BJ (cell line): ENCODE measurements around the gene SLC6A3. TPM values are rescaled to one million over a fixed set of nuclear protein-coding genes. Genes with fewer than 3 reads are reported as not detected.
"Not testable (repeated sequence)": the region's sequence is repeated elsewhere in the genome, so short reads cannot be mapped to it uniquely, and the experiment has no call there.

Experiments
- CTCF ChIA-PET: fragments of 350-600 bp; formaldehyde crosslinking; extraction: SDS; loops from one replicate; lab custom pipeline; 2021; ENCODE audit warnings: antibody characterized with exemption, inconsistent platforms; lab: Yijun Ruan, JAX
- POLR2A ChIA-PET: fragments of 300-600 bp; sonication (Branson Sonifier 250); formaldehyde crosslinking; extraction: SDS; loops from one replicate; lab custom pipeline; 2021; ENCODE audit warnings: antibody characterized with exemption; lab: Charles Lee
- DNase-seq: peaks from one replicate; pipeline ENCODE4 v3.0.0-alpha.2; 2011; ENCODE audit warnings: low read depth
- H3K27me3 ChIP-seq: 2 replicates; pipeline ENCODE4 v1.6.0; 2011; ENCODE audit warnings: low read length; ENCODE audit not compliant: control insufficient read depth, insufficient read depth
- H3K36me3 ChIP-seq: 2 replicates; pipeline ENCODE4 v1.5.1; 2011; ENCODE audit warnings: low read length; ENCODE audit not compliant: control insufficient read depth, insufficient read depth
- H3K4me3 ChIP-seq: 2 replicates; pipeline ENCODE4 v1.5.1; 2011; ENCODE audit warnings: low read depth, mild to moderate bottlenecking, control low read depth, low read length
- polyA plus RNA-seq: library from polyadenylated mRNA; depleted of rRNA; stranded (reverse); fragments of >200 nt; gene quantifications from 2 replicates; pipeline ENCODE4 v1.2.3, GENCODE V29; 2011
- TF ChIP-seq, protein P1 (sequence below): IDR thresholded peaks from 2 replicates; pipeline ENCODE4 v1.5.1; 2011; ENCODE audit warnings: low read depth, mild to moderate bottlenecking, control low read depth, inconsistent platforms, low read length, moderate library complexity; ENCODE audit not compliant: insufficient read depth

The SLC6A3 gene
- polyA plus RNA-seq, 1 experiment: not detected

DNA sequence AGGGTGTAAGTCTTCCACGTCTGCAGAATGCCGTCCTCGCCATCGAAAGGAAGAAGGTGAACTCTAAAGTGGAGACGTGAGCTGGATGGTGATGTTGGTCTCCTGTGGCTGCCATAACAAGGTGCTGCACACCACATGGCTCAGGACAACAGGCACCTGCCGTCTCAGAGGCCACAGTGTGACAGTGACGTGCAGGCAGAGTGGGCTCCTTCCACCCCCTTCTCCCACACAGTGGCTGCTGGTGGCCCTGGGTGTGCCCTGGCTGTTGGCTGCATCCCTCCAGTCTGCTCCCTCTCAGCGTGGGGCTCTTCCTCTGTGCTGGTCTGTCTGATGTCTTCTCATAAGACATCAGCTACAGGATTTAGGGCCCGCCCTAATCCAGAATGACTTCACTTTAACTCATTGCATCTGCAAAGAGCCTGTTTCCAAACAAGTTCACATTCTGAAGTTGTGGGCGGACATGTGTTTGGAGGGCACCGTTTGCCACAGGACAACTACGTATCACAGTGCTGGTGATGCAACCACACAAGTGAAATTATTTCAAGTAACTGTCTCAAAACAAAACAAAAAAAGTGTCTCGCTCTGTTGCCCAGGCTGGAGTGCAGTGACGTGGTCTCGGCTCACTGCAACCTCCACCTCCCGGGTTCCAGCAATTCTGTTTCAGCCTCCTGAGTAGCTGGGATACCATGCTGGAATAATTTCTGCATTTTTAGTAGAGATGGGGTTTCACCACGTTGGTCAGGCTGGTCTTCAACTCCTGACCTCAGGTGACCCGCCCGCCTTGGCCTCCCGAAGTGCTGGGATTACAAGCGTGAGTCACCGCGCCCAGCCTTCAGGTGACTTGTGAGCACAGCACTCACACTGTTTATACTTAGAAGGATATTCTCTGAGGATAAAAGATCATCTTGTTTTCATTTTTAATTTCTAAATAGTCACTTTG is 69.1 kb downstream of the SLC6A3 start:
- ChIA-PET CTCF (interaction anchor here (3.0 kb wide), 1 partner anchor 269 kb away, joined by 8 read pairs; no protein-coding TSS in a partner anchor), POLR2A (no interaction called here)
- DNase-seq: no peak
- Histone ChIP-seq H3K36me3 (no peaks in the 10 kb centered on the region), H3K27me3 (peaks cover 5% of the 10 kb centered on the region), H3K4me3 (no peak overlapping the region)
- TF ChIP-seq, protein P1, sequence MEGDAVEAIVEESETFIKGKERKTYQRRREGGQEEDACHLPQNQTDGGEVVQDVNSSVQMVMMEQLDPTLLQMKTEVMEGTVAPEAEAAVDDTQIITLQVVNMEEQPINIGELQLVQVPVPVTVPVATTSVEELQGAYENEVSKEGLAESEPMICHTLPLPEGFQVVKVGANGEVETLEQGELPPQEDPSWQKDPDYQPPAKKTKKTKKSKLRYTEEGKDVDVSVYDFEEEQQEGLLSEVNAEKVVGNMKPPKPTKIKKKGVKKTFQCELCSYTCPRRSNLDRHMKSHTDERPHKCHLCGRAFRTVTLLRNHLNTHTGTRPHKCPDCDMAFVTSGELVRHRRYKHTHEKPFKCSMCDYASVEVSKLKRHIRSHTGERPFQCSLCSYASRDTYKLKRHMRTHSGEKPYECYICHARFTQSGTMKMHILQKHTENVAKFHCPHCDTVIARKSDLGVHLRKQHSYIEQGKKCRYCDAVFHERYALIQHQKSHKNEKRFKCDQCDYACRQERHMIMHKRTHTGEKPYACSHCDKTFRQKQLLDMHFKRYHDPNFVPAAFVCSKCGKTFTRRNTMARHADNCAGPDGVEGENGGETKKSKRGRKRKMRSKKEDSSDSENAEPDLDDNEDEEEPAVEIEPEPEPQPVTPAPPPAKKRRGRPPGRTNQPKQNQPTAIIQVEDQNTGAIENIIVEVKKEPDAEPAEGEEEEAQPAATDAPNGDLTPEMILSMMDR: no peak

DNA sequence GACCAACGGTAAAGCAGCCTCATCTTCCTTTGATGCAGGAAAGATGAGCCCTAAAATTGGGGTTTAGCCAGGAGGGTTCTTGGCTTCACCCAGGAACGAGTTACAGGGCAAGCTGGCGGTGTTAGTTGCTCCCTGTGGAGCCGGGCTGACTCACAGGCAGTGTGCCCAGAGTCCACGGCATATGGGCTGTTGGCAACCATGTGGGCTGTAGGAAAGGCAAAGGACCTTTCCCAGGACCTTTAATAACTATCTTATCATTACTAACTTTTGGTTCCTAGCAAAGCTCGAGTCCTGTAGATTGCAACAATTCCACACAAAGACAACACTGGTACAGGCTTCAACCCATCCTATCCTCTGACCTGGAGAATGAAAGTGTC is 70.6 kb downstream of the SLC6A3 start:
- H3K27me3 ChIP-seq: peaks cover 5% of the 10 kb centered on the region
- ChIA-PET POLR2A (no interaction called here), CTCF (interaction anchor here (0.6 to 3.0 kb wide), 2 partner anchors 48 to 270 kb away, joined by 3 to 8 read pairs; no protein-coding TSS in a partner anchor)
- TF ChIP-seq, protein P1: no peak
- no peaks in the 10 kb centered on the region for H3K36me3 ChIP-seq
- no peak for DNase-seq
- no peak overlapping the region for H3K4me3 ChIP-seq

DNA sequence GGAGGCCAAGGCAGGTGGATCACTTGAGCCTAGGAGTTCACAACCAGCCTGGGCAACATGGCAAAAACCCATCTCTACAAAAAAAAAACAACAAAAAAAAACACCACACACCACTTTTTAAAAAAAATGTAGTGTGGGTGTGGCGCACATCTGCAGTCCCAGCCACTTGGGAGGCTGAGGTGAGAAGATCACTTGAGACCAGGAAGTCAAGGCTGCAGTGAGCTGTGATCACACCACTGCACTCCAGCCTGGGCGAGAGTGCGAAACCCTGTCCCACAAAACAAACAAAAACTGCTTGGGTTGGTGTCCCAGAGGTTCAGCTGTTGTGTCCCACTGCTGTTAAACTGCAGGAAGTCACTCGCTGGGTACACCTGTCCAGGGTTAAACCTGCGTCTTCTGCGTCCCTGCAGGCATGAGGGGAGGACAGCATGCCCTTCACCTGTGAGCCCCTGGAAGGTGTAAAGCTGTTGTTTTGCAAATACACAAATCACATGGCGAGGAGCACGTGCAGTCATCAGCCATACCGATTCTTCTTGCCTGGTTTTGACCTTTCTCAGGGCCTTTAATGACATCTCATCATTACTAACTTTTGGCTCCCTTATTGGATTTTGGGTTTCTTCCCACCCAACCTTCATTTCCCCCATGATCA is 71.1 kb downstream of the SLC6A3 start:
- ChIA-PET CTCF (interaction anchor here (0.6 to 3.0 kb wide), 2 partner anchors 47 to 271 kb away, joined by 3 to 8 read pairs; no protein-coding TSS in a partner anchor), POLR2A (no interaction called here)
- DNase-seq: no peak
- Histone ChIP-seq H3K27me3 (peaks cover 5% of the 10 kb centered on the region), H3K4me3 (no peak overlapping the region), H3K36me3 (no peaks in the 10 kb centered on the region)
- TF ChIP-seq, protein P1: no peak

DNA sequence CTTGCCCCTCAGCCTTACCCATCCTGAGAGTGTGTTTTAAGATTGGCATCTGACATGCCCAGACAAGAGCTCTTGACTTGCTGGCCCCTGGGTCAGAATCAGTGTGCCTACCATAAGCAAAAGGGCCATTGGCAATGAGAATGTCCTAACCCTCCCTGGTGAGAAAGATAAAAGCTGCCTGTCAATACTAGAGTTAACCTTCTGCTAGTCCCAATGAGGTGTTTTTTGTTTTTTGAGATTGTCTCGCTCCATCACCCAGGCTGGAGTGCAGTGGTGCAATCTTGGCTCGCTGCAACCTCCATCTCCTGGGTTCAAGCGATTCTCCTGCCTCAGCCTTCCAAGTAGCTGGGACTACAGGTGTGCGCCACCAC is 73.3 kb downstream of the SLC6A3 start:
- DNase-seq, H3K4me3 ChIP-seq, POLR2A ChIA-PET, H3K27me3 ChIP-seq, H3K36me3 ChIP-seq: not testable (repeated sequence)
- CTCF ChIA-PET: interaction anchor here (2.1 to 2.9 kb wide), 2 partner anchors 8 to 273 kb away, joined by 8 read pairs; no protein-coding TSS in a partner anchor

DNA sequence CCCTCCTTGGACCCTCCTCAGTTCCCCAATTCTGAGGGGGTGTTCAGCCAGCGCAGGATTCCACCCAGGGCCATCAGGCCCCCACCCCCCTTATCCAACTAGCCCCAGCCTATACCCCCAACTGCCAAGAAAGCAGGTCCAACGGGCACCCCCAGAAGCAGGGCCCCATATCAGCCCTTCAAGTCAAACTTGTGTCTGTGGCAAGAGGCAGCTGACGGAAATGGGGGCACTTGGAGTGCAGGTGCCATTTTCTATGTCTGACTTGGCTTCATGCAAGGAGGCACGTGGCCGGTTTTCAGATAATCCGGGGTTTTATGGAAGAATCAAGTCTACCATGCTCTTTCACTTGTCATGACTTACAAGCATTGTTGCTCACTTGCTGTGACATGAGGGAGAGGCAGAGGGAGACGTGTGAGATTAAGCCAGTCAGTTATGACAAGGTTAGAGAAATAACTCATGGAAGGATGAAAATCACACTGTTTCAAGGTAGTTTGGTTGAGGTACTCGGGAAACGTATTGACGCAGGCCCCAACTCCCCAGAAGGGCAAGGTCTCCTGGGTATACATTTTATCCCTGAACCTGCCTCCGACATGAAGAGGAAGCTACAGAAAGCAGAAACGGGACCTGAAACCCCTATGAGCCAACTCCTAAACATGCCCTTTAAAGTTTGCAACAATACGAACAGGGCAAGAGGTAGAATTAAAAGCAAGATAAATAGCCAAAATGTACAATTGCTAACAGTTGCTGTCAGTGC is 73.8 kb downstream of the SLC6A3 start:
- Histone ChIP-seq H3K27me3 (peaks cover 5% of the 10 kb centered on the region), H3K36me3 (no peaks in the 10 kb centered on the region), H3K4me3 (no peak overlapping the region)
- TF ChIP-seq, protein P1: no peak
- ChIA-PET POLR2A (no interaction called here), CTCF (interaction anchor here (2.1 to 2.9 kb wide), 2 partner anchors 9 to 274 kb away, joined by 8 read pairs; no protein-coding TSS in a partner anchor)
- DNase-seq: no peak
